Measurements from ENCODE around the gene ESF1. TPM values are rescaled to one million over a fixed set of nuclear protein-coding genes. Genes with fewer than 3 reads are reported as not detected.
"Not testable (repeated sequence)": the region's sequence is repeated elsewhere in the genome, so short reads cannot be mapped to it uniquely, and the experiment has no call there.

ESF1 gene
- total RNA-seq, 1 donor from 2014 or later: 9.0 TPM

DNA sequence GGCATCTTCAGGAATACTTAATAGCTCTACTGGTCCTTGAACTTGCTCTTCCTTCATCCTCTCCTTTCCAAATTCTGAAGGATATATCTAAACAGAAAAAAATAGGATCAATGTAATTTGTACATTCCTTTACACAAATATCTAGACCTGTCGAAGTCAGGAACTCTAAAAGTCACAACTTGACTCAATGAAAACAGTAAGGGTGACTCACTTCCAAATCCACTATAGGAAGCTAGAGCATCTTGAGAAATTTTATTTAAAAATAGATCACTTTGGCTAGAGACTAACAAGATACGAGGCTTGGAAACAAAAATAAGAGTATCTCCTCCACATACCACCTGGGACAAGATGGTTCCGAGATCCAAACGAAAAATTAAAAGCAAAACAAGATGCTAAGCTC is 12.2 kb downstream of the ESF1 start:
- H3K27ac Mint-ChIP-seq (ENCODE audit: unreplicated experiment): peak overlapping the region; percentile 36
- no peaks in the 10 kb centered on the region for H3K27me3 Mint-ChIP-seq (ENCODE audit: low read depth)
- H3K9me3 Mint-ChIP-seq (ENCODE audit: low read depth): no peaks in the 10 kb centered on the region
- TF ChIP-seq, protein P1, sequence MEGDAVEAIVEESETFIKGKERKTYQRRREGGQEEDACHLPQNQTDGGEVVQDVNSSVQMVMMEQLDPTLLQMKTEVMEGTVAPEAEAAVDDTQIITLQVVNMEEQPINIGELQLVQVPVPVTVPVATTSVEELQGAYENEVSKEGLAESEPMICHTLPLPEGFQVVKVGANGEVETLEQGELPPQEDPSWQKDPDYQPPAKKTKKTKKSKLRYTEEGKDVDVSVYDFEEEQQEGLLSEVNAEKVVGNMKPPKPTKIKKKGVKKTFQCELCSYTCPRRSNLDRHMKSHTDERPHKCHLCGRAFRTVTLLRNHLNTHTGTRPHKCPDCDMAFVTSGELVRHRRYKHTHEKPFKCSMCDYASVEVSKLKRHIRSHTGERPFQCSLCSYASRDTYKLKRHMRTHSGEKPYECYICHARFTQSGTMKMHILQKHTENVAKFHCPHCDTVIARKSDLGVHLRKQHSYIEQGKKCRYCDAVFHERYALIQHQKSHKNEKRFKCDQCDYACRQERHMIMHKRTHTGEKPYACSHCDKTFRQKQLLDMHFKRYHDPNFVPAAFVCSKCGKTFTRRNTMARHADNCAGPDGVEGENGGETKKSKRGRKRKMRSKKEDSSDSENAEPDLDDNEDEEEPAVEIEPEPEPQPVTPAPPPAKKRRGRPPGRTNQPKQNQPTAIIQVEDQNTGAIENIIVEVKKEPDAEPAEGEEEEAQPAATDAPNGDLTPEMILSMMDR (IDR thresholded peaks at IDR 0.05): no peak
- no peak overlapping the region for H3K4me3 Mint-ChIP-seq (ENCODE audit: unreplicated experiment)
- H3K36me3 Mint-ChIP-seq (ENCODE audit: low read depth): peaks cover 22% of the 10 kb centered on the region
- no peak for DNase-seq (ENCODE audit: low spot score)
- peaks cover 20% of the 10 kb centered on the region for H3K4me1 Mint-ChIP-seq (ENCODE audit: low read depth)

DNA sequence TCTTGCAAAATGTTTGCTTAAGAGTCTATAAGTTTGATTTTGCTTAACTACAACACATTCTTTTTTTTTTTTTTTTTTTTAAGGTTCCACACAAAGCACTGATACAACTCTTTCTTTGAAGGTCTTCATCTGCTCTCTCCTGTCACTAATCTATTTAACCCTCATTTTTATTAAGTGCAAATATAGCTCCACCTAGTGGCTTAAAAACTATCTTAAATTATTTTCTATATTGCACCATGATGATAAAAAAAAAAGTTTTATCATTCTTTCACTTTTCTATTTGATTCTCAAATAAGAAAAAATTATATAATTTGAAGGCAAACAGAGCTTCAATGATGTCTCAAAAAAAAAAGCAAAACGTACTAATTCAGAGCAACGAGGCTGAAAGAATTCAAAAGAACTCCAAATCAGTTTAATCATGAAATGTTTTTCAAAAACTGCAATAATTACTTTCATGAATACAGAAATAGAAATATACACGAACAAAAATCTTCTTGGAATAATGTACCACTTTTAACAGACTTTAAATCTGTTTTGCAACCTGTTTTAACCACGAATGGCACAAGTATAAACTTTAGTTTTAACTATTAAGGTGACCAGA is 12.8 kb downstream of the ESF1 start:
- Mint-ChIP-seq H3K27me3 (ENCODE audit: low read depth) (no peaks in the 10 kb centered on the region), H3K4me3 (ENCODE audit: unreplicated experiment) (no peak overlapping the region), H3K9me3 (ENCODE audit: low read depth) (peaks cover 2% of the 10 kb centered on the region), H3K4me1 (ENCODE audit: low read depth) (peaks cover 16% of the 10 kb centered on the region), H3K36me3 (ENCODE audit: low read depth) (peaks cover 25% of the 10 kb centered on the region), H3K27ac (ENCODE audit: unreplicated experiment) (no peak overlapping the region)
- TF ChIP-seq, protein P1 (IDR thresholded peaks at IDR 0.05): peak; percentile 88
- no peak for DNase-seq (ENCODE audit: low spot score)

DNA sequence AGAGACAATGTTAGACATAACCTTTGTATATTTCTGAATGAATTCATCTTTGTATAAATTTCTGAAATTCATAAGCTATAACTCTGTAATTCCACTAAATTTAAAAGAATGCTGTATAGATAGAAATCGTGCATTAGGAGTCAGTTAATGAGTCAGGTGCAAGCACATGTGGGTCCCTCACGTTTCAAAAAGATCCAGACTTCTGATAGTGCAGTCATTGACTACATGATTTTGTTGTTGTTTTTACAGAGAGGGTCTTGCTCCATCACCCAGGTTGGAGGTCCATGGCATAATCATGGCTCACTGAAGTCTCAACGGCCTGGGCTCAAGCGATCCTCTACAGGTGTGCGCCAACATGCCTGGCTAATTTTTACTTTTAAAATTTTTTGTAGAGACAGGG is 14.6 kb downstream of the ESF1 start:
- H3K27me3 Mint-ChIP-seq (ENCODE audit: low read depth): no peaks in the 10 kb centered on the region
- no peak overlapping the region for H3K27ac Mint-ChIP-seq (ENCODE audit: unreplicated experiment)
- peaks cover 36% of the 10 kb centered on the region for H3K36me3 Mint-ChIP-seq (ENCODE audit: low read depth)
- peaks cover 16% of the 10 kb centered on the region for H3K9me3 Mint-ChIP-seq (ENCODE audit: low read depth)
- DNase-seq (ENCODE audit: low spot score): no peak
- peaks cover 15% of the 10 kb centered on the region for H3K4me1 Mint-ChIP-seq (ENCODE audit: low read depth)
- TF ChIP-seq, protein P1 (IDR thresholded peaks at IDR 0.05): no peak
- no peak overlapping the region for H3K4me3 Mint-ChIP-seq (ENCODE audit: unreplicated experiment)

DNA sequence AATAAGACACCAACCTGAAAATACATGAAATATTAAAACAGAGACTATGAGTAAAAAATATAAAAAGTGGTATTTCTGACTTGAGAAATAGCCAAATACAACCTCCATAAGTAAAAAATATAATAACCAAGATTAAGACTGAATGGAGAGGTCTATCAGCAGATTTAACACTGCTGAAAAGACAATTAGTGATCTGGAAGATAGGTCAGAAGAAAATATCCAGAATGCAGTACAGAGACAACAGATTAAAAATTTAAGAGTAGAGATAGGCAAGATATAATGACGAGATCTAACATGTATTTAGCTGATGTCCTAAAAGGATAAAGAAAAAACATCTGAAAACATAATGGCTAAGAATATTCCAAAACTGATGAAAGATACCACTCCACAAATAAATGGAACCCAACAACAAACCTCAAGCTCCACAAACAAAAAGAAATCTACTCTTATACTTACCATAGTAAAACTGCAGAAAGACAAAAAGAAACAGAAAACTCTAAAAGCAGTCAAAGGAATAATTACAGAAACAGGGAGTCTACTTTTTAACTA is 18.8 kb downstream of the ESF1 start:
- H3K4me3 Mint-ChIP-seq (ENCODE audit: unreplicated experiment): no peak overlapping the region
- H3K36me3 Mint-ChIP-seq (ENCODE audit: low read depth): peaks cover 34% of the 10 kb centered on the region
- TF ChIP-seq, protein P1 (IDR thresholded peaks at IDR 0.05): no peak
- no peaks in the 10 kb centered on the region for H3K27me3 Mint-ChIP-seq (ENCODE audit: low read depth)
- H3K27ac Mint-ChIP-seq (ENCODE audit: unreplicated experiment): no peak overlapping the region
- peaks cover 2% of the 10 kb centered on the region for H3K4me1 Mint-ChIP-seq (ENCODE audit: low read depth)
- DNase-seq (ENCODE audit: low spot score): no peak
- H3K9me3 Mint-ChIP-seq (ENCODE audit: low read depth): peaks cover 16% of the 10 kb centered on the region

DNA sequence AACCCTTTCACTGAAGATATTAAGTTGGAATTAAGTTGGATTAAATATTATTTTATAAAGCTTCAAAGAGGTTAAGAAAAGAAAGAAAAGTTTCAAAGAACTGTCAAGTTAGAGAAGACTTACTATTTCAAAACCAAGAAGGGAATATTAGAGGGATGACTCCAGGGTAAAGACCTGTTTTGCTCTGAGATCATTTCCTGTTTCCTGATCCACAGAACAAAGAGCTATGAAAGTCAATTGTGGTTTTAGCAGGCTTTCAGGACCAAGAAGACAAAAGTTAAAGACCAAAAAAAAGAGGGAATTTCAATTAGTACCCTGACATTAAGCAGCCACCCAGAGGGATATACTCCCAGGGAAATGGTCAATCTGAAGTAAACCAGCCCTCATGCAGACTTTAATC is 19.4 kb downstream of the ESF1 start:
- H3K27me3 Mint-ChIP-seq (ENCODE audit: low read depth): no peaks in the 10 kb centered on the region
- H3K27ac Mint-ChIP-seq (ENCODE audit: unreplicated experiment): no peak overlapping the region
- no peaks in the 10 kb centered on the region for H3K4me1 Mint-ChIP-seq (ENCODE audit: low read depth)
- no peak for DNase-seq (ENCODE audit: low spot score)
- peaks cover 34% of the 10 kb centered on the region for H3K36me3 Mint-ChIP-seq (ENCODE audit: low read depth)
- H3K9me3 Mint-ChIP-seq (ENCODE audit: low read depth): peaks cover 16% of the 10 kb centered on the region
- TF ChIP-seq, protein P1 (IDR thresholded peaks at IDR 0.05): no peak
- no peak overlapping the region for H3K4me3 Mint-ChIP-seq (ENCODE audit: unreplicated experiment)

DNA sequence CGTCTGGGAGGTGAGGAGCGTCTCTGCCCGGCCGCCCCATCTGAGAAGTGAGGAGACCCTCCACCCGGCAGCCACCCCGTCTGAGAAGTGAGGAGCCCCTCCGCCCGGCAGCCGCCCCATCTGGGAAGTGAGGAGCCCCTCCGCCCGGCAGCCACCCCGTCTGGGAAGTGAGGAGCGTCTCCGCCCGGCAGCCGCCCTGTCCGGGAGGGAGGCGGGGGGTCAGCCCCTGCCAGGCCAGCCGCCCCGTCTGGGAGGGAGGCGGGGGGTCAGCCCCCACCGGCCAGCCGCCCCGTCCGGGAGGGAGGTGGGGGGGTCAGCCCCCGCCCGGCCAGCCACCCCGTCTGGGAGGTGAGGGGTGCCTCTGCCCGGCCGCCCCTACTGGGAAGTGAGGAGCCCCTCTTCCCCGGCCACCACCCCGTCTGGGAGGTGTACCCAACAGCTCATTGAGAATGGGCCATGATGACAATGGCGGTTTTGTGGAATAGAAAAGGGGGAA is 24.2 kb downstream of the ESF1 start:
- peaks cover 19% of the 10 kb centered on the region for H3K36me3 Mint-ChIP-seq (ENCODE audit: low read depth)
- peaks cover 15% of the 10 kb centered on the region for H3K4me1 Mint-ChIP-seq (ENCODE audit: low read depth)
- not testable (repeated sequence) for H3K27ac Mint-ChIP-seq (ENCODE audit: unreplicated experiment); DNase-seq (ENCODE audit: low spot score); H3K9me3 Mint-ChIP-seq (ENCODE audit: low read depth); H3K4me3 Mint-ChIP-seq (ENCODE audit: unreplicated experiment); H3K27me3 Mint-ChIP-seq (ENCODE audit: low read depth)

All from chondrocyte (in vitro differentiated cells).